Fibroblast of lung (primary cell): Measurements from ENCODE around the gene STXBP4. TPM values are rescaled to one million over a fixed set of nuclear protein-coding genes. Genes with fewer than 3 reads are reported as not detected.

Experiments used
- DNase-seq, 2 donors: peaks; one replicate each; pipeline versions ENCODE4 v3.0.0 to v3.0.0-alpha.2; 2010; ENCODE audit warnings: low read depth in 2 of 2
- H2AFZ ChIP-seq: 2 replicates; pipeline ENCODE4 v1.5.1; 2012; ENCODE audit warnings: low read length, control low read depth, inconsistent platforms
- H3K27ac ChIP-seq: 2 replicates; pipeline ENCODE4 v1.5.1; 2011; ENCODE audit warnings: low read length, control low read depth; ENCODE audit not compliant: insufficient read depth
- H3K27me3 ChIP-seq: 2 replicates; pipeline ENCODE4 v1.5.1; 2011; ENCODE audit warnings: mild to moderate bottlenecking, low read length; ENCODE audit not compliant: control insufficient read depth, insufficient read depth
- H3K36me3 ChIP-seq: 2 replicates; pipeline ENCODE4 v1.5.1; 2011; ENCODE audit warnings: low read length; ENCODE audit not compliant: control insufficient read depth, insufficient read depth
- H3K4me1 ChIP-seq: 2 replicates; pipeline ENCODE4 v1.5.1; 2011; ENCODE audit warnings: low read length; ENCODE audit not compliant: control insufficient read depth, insufficient read depth; ENCODE audit errors: extremely low read depth
- H3K4me2 ChIP-seq: 2 replicates; pipeline ENCODE4 v1.5.1; 2011; ENCODE audit warnings: low read length, control low read depth; ENCODE audit not compliant: insufficient read depth; ENCODE audit errors: extremely low read depth
- H3K4me3 ChIP-seq, 4 experiments: fragments of 200-600 bp in 1 of 4; sonication (generic) in 1 of 4; replicated peaks in 1 of 4; 2 replicates each; pipeline ENCODE4 v1.5.1; 2011 to 2016; ENCODE audit warnings: low read length in 4 of 4, low read depth in 3 of 4, mild to moderate bottlenecking in 3 of 4, control low read depth in 2 of 4, inconsistent platforms in 1 of 4, mixed read lengths in 1 of 4; ENCODE audit not compliant: insufficient read depth in 1 of 4; ENCODE audit errors: control extremely low read depth in 1 of 4
- H3K79me2 ChIP-seq: 2 replicates; pipeline ENCODE4 v1.5.1; 2012; ENCODE audit warnings: mild to moderate bottlenecking, low read length, inconsistent platforms; ENCODE audit not compliant: control insufficient read depth, insufficient read depth
- H3K9ac ChIP-seq: 2 replicates; pipeline ENCODE4 v1.5.1; 2011; ENCODE audit warnings: mild to moderate bottlenecking, low read length, control low read depth; ENCODE audit not compliant: insufficient read depth
- H3K9me3 ChIP-seq: 2 replicates; pipeline ENCODE4 v1.5.1; 2012; ENCODE audit warnings: low read depth, low read length; ENCODE audit not compliant: control insufficient read depth, insufficient read depth
- H4K20me1 ChIP-seq: 2 replicates; pipeline ENCODE4 v1.5.1; 2011; ENCODE audit warnings: low read length; ENCODE audit not compliant: control insufficient read depth, insufficient read depth; ENCODE audit errors: extremely low read depth
- CTCF ChIP-seq, 2 donors: IDR thresholded peaks in 1 of 2; conservative IDR thresholded peaks in 1 of 2; 1 replicate in 1 of 2; 2 replicates in 1 of 2; pipeline ENCODE4 v1.5.1; 2011 to 2012; ENCODE audit warnings: low read length in 2 of 2, control low read depth in 1 of 2, inconsistent platforms in 1 of 2, low read depth in 1 of 2, mild to moderate bottlenecking in 1 of 2
- EZH2 ChIP-seq: IDR thresholded peaks from 2 replicates; pipeline ENCODE4 v1.5.1; 2012; ENCODE audit warnings: low read length, control low read depth, mild to moderate bottlenecking; ENCODE audit errors: missing control alignments
- polyA plus RNA-seq, 2 donors: library from polyadenylated mRNA; depleted of rRNA in 1 of 2; stranded (reverse) in 1 of 2; unstranded in 1 of 2; fragments of >200 nt; gene quantifications; 2 replicates each; pipeline ENCODE4 v1.2.1, GENCODE V29; 2011 to 2012; ENCODE audit warnings: missing spikeins in 1 of 2
- total RNA-seq: library from RNA; depleted of rRNA; stranded (reverse); fragments of >200 nt; gene quantifications from 2 replicates; pipeline ENCODE4 v1.2.1, GENCODE V29; 2014

Gene STXBP4
- total and polyA plus RNA-seq, 2 donors (not counting 1 experiment from before 2014, with no cell fraction given) = 5.6 to 9.8 TPM

- Histone ChIP-seq H3K79me2 (no peaks in the 10 kb centered on the region), H3K4me2 (no peak overlapping the region), H3K4me1 (no peaks in the 10 kb centered on the region), H3K9ac (no peak overlapping the region), H4K20me1 (no peaks in the 10 kb centered on the region), H3K36me3 (no peaks in the 10 kb centered on the region), H2AFZ (no peak overlapping the region), H3K9me3 (no peaks in the 10 kb centered on the region), H3K4me3 (no peak overlapping the region), H3K27me3 (no peaks in the 10 kb centered on the region), H3K27ac (no peak overlapping the region)
- no peak for TF ChIP-seq CTCF (conservative IDR thresholded peaks at IDR 0.05 in 1 of 2, IDR thresholded peaks at IDR 0.05 in 1 of 2; ENCODE audit: low read depth in 1 of 2, low read length in 2 of 2)
- TF ChIP-seq EZH2 = no peak
- no peak for DNase-seq
Observed at GRCh38 chr17:54996441-54996840, 27.9 kb downstream of the STXBP4 start.

- Histone ChIP-seq H4K20me1 (no peaks in the 10 kb centered on the region), H3K4me1 (no peaks in the 10 kb centered on the region), H2AFZ (no peak overlapping the region), H3K79me2 (no peaks in the 10 kb centered on the region), H3K36me3 (no peaks in the 10 kb centered on the region), H3K4me3 (no peak overlapping the region), H3K9ac (no peak overlapping the region), H3K27ac (no peak overlapping the region), H3K4me2 (no peak overlapping the region), H3K9me3 (no peaks in the 10 kb centered on the region), H3K27me3 (no peaks in the 10 kb centered on the region)
- no peak for DNase-seq
- TF ChIP-seq EZH2 = no peak
- no peak for TF ChIP-seq CTCF (conservative IDR thresholded peaks at IDR 0.05 in 1 of 2, IDR thresholded peaks at IDR 0.05 in 1 of 2; ENCODE audit: low read depth in 1 of 2, low read length in 2 of 2)
Observed at GRCh38 chr17:55002458-55002857, 33.9 kb downstream of the STXBP4 start.

- DNase-seq = no peak
- H4K20me1 ChIP-seq = no peaks in the 10 kb centered on the region
- no peak overlapping the region for H3K4me3 ChIP-seq
- no peak overlapping the region for H2AFZ ChIP-seq
- H3K4me1 ChIP-seq = no peaks in the 10 kb centered on the region
- no peak overlapping the region for H3K9ac ChIP-seq
- H3K27me3 ChIP-seq = no peaks in the 10 kb centered on the region
- TF ChIP-seq EZH2 (no peak), CTCF (conservative IDR thresholded peaks at IDR 0.05 in 1 of 2, IDR thresholded peaks at IDR 0.05 in 1 of 2; ENCODE audit: low read depth in 1 of 2, low read length in 2 of 2) (no peak)
- no peaks in the 10 kb centered on the region for H3K9me3 ChIP-seq
- H3K27ac ChIP-seq = no peak overlapping the region
- H3K36me3 ChIP-seq = no peaks in the 10 kb centered on the region
- no peak overlapping the region for H3K4me2 ChIP-seq
- H3K79me2 ChIP-seq = no peaks in the 10 kb centered on the region
Observed at GRCh38 chr17:55004484-55004883, 35.9 kb downstream of the STXBP4 start.
